Measurements from ENCODE around the gene USP5.

The USP5 gene

DNA sequence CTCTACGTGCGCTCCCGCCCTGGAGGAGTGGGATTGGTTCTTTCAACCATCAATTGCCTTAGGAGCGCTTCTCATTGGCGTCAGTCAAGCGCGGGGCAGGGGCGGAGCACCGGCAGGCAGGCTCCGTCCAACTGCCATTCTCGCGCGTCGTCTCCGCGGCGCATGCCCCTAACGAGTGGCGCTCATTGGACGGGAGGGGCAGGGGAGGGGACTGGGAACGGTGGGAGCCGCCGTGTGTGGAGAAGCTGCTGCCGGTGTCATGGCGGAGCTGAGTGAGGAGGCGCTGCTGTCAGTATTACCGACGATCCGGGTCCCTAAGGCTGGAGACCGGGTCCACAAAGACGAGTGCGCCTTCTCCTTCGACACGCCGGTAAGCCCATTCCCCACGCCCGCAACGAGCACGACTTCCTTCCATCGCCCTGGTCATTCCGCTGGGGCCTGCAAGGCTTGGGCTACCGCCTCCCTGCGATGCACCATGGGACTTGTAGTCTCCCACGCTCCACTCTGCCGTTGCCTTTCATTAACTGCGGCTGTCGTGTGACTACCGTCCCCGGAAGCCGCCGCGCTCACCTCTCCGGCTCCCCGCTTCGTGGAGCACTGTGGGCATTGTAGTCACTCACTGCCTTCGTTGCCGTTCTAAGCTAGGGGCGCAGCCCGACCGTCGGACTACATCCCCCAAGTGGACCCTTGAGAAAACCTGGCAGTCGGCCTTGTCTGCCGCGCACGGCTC lies at the start of gene USP5:
USP5 (plus strand) TSS at position 230 of the 730 bp plus-strand sequence; CDS start at position 260, 30 bp downstream.
- H3K9me3 ChIP-seq (ENCODE audit: control insufficient read depth in 1 of 2, low read length in 2 of 2) = no peaks in the 10 kb centered on the region
- peak within 1 kb of the TSS; percentile 99 for H3K27ac ChIP-seq (ENCODE audit: low read length)
- peaks cover 14 to 22% of the 10 kb centered on the region in 2 donors for H3K4me1 ChIP-seq (ENCODE audit: control insufficient read depth in 1 of 2, insufficient read depth in 2 of 2, low read length in 2 of 2)
- peaks cover 15 to 38% of the 10 kb centered on the region in 2 donors for H3K36me3 ChIP-seq (ENCODE audit: control insufficient read depth in 1 of 2, insufficient read depth in 2 of 2, low read length in 2 of 2)
- no peaks in the 10 kb centered on the region for H3K27me3 ChIP-seq (ENCODE audit: low read depth, low read length)
- H3K4me3 ChIP-seq (ENCODE audit: low read depth in 1 of 2, low read length in 2 of 2) = peak within 1 kb of the TSS; percentile 89 to 91

- no peaks in the 10 kb centered on the region for H3K27me3 ChIP-seq (ENCODE audit: low read depth, low read length)
- H3K4me3 ChIP-seq (ENCODE audit: low read depth in 1 of 2, low read length in 2 of 2) = no peak overlapping the region
- H3K36me3 ChIP-seq (ENCODE audit: control insufficient read depth in 1 of 2, insufficient read depth in 2 of 2, low read length in 2 of 2) = no peaks in the 10 kb centered on the region
- H3K9me3 ChIP-seq (ENCODE audit: control insufficient read depth in 1 of 2, low read length in 2 of 2) = no peaks in the 10 kb centered on the region
- H3K27ac ChIP-seq (ENCODE audit: low read length) = no peak overlapping the region
- H3K4me1 ChIP-seq (ENCODE audit: control insufficient read depth in 1 of 2, insufficient read depth in 2 of 2, low read length in 2 of 2) = no peaks in the 10 kb centered on the region
These were observed 44.8 kb upstream of the USP5 start for GRCh38 chr12:6807170-6807569.

DNA sequence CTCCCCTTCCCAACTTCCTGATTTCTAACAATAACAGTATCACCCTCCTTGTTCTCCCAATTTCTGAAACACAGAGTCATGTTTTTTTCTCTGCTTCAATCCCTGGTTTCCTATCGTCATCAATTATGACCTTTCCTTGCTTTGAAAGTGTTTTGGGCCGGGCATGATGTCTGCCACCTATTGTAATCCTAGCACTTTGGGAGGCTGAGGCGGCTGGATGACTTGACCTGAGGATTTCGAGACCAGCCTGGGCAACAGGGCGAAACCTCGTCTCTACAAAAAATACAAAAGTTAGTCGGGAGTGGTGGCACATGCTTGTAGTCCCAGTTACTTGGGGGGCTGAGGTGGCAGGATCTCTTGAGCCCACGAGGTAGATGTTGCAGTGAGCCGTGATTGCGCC lies 42.9 kb upstream of the USP5 start:
- Histone ChIP-seq H3K27ac (ENCODE audit: low read length) (no peak overlapping the region), H3K9me3 (ENCODE audit: control insufficient read depth in 1 of 2, low read length in 2 of 2) (no peaks in the 10 kb centered on the region)

GRCh38 chr12:6810758-6811157 lies 41.2 kb upstream of the USP5 start:
- Histone ChIP-seq H3K4me3 (ENCODE audit: low read depth in 1 of 2, low read length in 2 of 2) (no peak overlapping the region), H3K27ac (ENCODE audit: low read length) (no peak overlapping the region), H3K9me3 (ENCODE audit: control insufficient read depth in 1 of 2, low read length in 2 of 2) (no peaks in the 10 kb centered on the region), H3K4me1 (ENCODE audit: control insufficient read depth in 1 of 2, insufficient read depth in 2 of 2, low read length in 2 of 2) (no peaks in the 10 kb centered on the region), H3K36me3 (ENCODE audit: control insufficient read depth in 1 of 2, insufficient read depth in 2 of 2, low read length in 2 of 2) (no peaks in the 10 kb centered on the region), H3K27me3 (ENCODE audit: low read depth, low read length) (no peaks in the 10 kb centered on the region)

More for the DNA sequence above, 42.9 kb upstream of the USP5 start:
- no peaks in the 10 kb centered on the region for H3K36me3 ChIP-seq (ENCODE audit: control insufficient read depth in 1 of 2, insufficient read depth in 2 of 2, low read length in 2 of 2)
- no peaks in the 10 kb centered on the region for H3K27me3 ChIP-seq (ENCODE audit: low read depth, low read length)
- H3K4me3 ChIP-seq (ENCODE audit: low read depth in 1 of 2, low read length in 2 of 2) = no peak overlapping the region
- no peaks in the 10 kb centered on the region for H3K4me1 ChIP-seq (ENCODE audit: control insufficient read depth in 1 of 2, insufficient read depth in 2 of 2, low read length in 2 of 2)

DNA sequence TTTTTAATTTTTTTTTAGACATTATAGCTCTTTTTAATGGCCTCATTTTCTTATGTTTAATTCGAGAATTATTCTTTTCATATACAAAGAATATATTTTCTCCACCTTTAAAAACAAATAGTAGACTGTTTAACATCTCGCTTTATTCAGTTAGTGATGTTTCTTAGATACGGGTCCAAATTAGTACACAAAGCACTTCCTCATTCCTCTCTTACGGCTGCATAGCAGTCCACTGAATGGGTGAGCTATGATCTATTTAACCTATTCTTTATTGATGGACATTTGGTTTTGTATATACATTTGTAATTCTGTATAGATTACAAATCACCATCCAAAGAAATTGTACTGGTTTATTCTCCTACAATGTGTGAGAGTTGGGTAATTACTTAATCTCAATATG lies 38.6 kb upstream of the USP5 start:
- H3K27ac ChIP-seq (ENCODE audit: low read length) = no peak overlapping the region
- no peaks in the 10 kb centered on the region for H3K36me3 ChIP-seq (ENCODE audit: control insufficient read depth in 1 of 2, insufficient read depth in 2 of 2, low read length in 2 of 2)
- no peak overlapping the region for H3K4me3 ChIP-seq (ENCODE audit: low read depth in 1 of 2, low read length in 2 of 2)
- H3K4me1 ChIP-seq (ENCODE audit: control insufficient read depth in 1 of 2, insufficient read depth in 2 of 2, low read length in 2 of 2) = no peaks in the 10 kb centered on the region
- no peaks in the 10 kb centered on the region for H3K9me3 ChIP-seq (ENCODE audit: control insufficient read depth in 1 of 2, low read length in 2 of 2)
- no peaks in the 10 kb centered on the region for H3K27me3 ChIP-seq (ENCODE audit: low read depth, low read length)

DNA sequence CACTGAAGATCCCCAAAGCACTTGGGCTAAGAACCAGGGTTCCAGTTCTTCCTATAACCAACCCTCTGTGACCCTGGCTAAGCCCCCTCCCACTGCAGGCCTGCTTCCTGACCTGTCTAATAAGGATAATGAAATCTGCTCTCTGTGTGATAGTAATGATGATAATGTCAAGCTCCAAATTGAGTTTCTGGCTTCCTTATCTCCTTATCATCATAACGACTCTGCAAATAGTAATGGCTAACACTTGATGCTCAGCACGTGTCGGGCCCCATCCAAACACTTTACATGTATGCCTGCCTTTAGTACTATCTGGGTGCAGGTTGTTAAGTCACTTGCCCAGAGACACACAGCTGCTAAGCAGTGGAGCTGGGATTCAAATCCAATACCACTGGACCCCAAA lies 35.4 kb upstream of the USP5 start:
- Histone ChIP-seq H3K9me3 (ENCODE audit: control insufficient read depth in 1 of 2, low read length in 2 of 2) (no peaks in the 10 kb centered on the region), H3K36me3 (ENCODE audit: control insufficient read depth in 1 of 2, insufficient read depth in 2 of 2, low read length in 2 of 2) (no peaks in the 10 kb centered on the region)

DNA sequence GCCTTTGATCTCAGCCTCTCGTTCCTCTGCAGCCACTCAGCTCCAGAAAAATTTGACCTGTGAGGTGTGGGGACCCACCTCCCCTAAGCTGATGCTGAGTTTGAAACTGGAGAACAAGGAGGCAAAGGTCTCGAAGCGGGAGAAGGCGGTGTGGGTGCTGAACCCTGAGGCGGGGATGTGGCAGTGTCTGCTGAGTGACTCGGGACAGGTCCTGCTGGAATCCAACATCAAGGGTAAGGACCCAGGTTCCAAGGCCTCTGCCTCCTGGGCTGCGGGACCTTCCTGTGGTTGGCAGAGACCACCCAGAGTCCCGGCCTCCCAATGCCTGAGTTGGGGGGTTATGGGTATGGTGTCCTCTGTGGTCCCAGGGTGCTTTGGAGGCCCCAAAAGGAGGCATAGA lies 34.9 kb upstream of the USP5 start:
- H3K9me3 ChIP-seq (ENCODE audit: control insufficient read depth in 1 of 2, low read length in 2 of 2) = no peaks in the 10 kb centered on the region
- peaks cover under 1% of the 10 kb centered on the region for H3K27me3 ChIP-seq (ENCODE audit: low read depth, low read length)
- H3K36me3 ChIP-seq (ENCODE audit: control insufficient read depth in 1 of 2, insufficient read depth in 2 of 2, low read length in 2 of 2) = no peaks in the 10 kb centered on the region
- peaks cover 0 to 13% of the 10 kb centered on the region in 2 donors for H3K4me1 ChIP-seq (ENCODE audit: control insufficient read depth in 1 of 2, insufficient read depth in 2 of 2, low read length in 2 of 2)
- H3K4me3 ChIP-seq (ENCODE audit: low read depth in 1 of 2, low read length in 2 of 2) = no peak overlapping the region
- H3K27ac ChIP-seq (ENCODE audit: low read length) = no peak overlapping the region

More for the DNA sequence above, 35.4 kb upstream of the USP5 start:
- H3K4me3 ChIP-seq (ENCODE audit: low read depth in 1 of 2, low read length in 2 of 2) = no peak overlapping the region
- no peaks in the 10 kb centered on the region for H3K27me3 ChIP-seq (ENCODE audit: low read depth, low read length)
- no peak overlapping the region for H3K27ac ChIP-seq (ENCODE audit: low read length)
- peaks cover 0 to 9% of the 10 kb centered on the region in 2 donors for H3K4me1 ChIP-seq (ENCODE audit: control insufficient read depth in 1 of 2, insufficient read depth in 2 of 2, low read length in 2 of 2)

GRCh38 chr12:6817662-6818157 lies 34.2 kb upstream of the USP5 start:
- Histone ChIP-seq H3K4me3 (ENCODE audit: low read depth in 1 of 2, low read length in 2 of 2) (no peak overlapping the region), H3K27ac (ENCODE audit: low read length) (no peak overlapping the region), H3K27me3 (ENCODE audit: low read depth, low read length) (peaks cover 5% of the 10 kb centered on the region), H3K36me3 (ENCODE audit: control insufficient read depth in 1 of 2, insufficient read depth in 2 of 2, low read length in 2 of 2) (no peaks in the 10 kb centered on the region), H3K9me3 (ENCODE audit: control insufficient read depth in 1 of 2, low read length in 2 of 2) (no peaks in the 10 kb centered on the region), H3K4me1 (ENCODE audit: control insufficient read depth in 1 of 2, insufficient read depth in 2 of 2, low read length in 2 of 2) (peaks cover 0 to 19% of the 10 kb centered on the region in 2 donors)

DNA sequence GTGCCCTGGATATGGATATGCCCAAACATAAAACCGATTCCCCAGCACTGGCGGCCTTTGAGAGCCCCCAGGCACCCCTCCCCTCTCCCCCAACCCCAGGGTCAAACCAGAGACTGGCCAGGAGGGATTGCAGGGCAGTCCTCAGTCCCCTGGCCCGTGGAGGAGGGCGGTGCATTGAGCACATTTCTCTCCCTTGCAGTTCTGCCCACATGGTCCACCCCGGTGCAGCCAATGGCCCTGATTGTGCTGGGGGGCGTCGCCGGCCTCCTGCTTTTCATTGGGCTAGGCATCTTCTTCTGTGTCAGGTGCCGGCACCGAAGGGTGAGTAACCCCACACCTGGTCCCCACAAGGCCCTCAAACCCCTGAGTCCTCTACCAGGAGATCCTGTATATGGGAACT lies 33.7 kb upstream of the USP5 start:
- no peaks in the 10 kb centered on the region for H3K36me3 ChIP-seq (ENCODE audit: control insufficient read depth in 1 of 2, insufficient read depth in 2 of 2, low read length in 2 of 2)
- no peak overlapping the region for H3K27ac ChIP-seq (ENCODE audit: low read length)
- peaks cover 5% of the 10 kb centered on the region for H3K27me3 ChIP-seq (ENCODE audit: low read depth, low read length)
- no peaks in the 10 kb centered on the region for H3K9me3 ChIP-seq (ENCODE audit: control insufficient read depth in 1 of 2, low read length in 2 of 2)
- H3K4me1 ChIP-seq (ENCODE audit: control insufficient read depth in 1 of 2, insufficient read depth in 2 of 2, low read length in 2 of 2) = peaks cover 0 to 23% of the 10 kb centered on the region in 2 donors
- no peak overlapping the region for H3K4me3 ChIP-seq (ENCODE audit: low read depth in 1 of 2, low read length in 2 of 2)

GRCh38 chr12:6818645-6819044 lies 33.3 kb upstream of the USP5 start:
- Histone ChIP-seq H3K27me3 (ENCODE audit: low read depth, low read length) (peaks cover 5% of the 10 kb centered on the region), H3K9me3 (ENCODE audit: control insufficient read depth in 1 of 2, low read length in 2 of 2) (no peaks in the 10 kb centered on the region), H3K4me3 (ENCODE audit: low read depth in 1 of 2, low read length in 2 of 2) (no peak overlapping the region), H3K36me3 (ENCODE audit: control insufficient read depth in 1 of 2, insufficient read depth in 2 of 2, low read length in 2 of 2) (no peaks in the 10 kb centered on the region), H3K27ac (ENCODE audit: low read length) (no peak overlapping the region), H3K4me1 (ENCODE audit: control insufficient read depth in 1 of 2, insufficient read depth in 2 of 2, low read length in 2 of 2) (peaks cover 0 to 23% of the 10 kb centered on the region in 2 donors)

GRCh38 chr12:6819106-6820030 lies 32.6 kb upstream of the USP5 start:
- H3K4me1 ChIP-seq (ENCODE audit: control insufficient read depth in 1 of 2, insufficient read depth in 2 of 2, low read length in 2 of 2) = peaks cover 0 to 23% of the 10 kb centered on the region in 2 donors
- H3K27ac ChIP-seq (ENCODE audit: low read length) = no peak overlapping the region
- H3K27me3 ChIP-seq (ENCODE audit: low read depth, low read length) = peaks cover 5% of the 10 kb centered on the region
- no peaks in the 10 kb centered on the region for H3K36me3 ChIP-seq (ENCODE audit: control insufficient read depth in 1 of 2, insufficient read depth in 2 of 2, low read length in 2 of 2)
- H3K4me3 ChIP-seq (ENCODE audit: low read depth in 1 of 2, low read length in 2 of 2) = no peak overlapping the region
- H3K9me3 ChIP-seq (ENCODE audit: control insufficient read depth in 1 of 2, low read length in 2 of 2) = no peaks in the 10 kb centered on the region
